A673 (cell line): ENCODE measurements around the gene PLIN4. TPM values are rescaled to one million over a fixed set of nuclear protein-coding genes. Genes with fewer than 3 reads are reported as not detected.

ENCODE experiments used
- BruUV-seq: library from RNA; stranded (reverse); fragments of 400-500 nt; replicated peaks from 2 replicates; lab custom pipeline; 2021; lab: Mats Ljungman, UMichigan
- CTCF ChIA-PET: fragments of 300-600 bp; sonication (Branson Sonifier 250); formaldehyde crosslinking; loops from one replicate; lab custom pipeline; 2022; ENCODE audit warnings: antibody characterized with exemption; lab: Charles Lee
- POLR2A ChIA-PET: fragments of 300-600 bp; sonication (Branson Sonifier 250); formaldehyde crosslinking; loops from one replicate; lab custom pipeline; 2022; ENCODE audit warnings: antibody characterized with exemption; ENCODE audit not compliant: low non-redundant PET; lab: Charles Lee
- DNase-seq: peaks from one replicate; pipeline ENCODE4 v3.0.0-alpha.2; 2015; ENCODE audit warnings: low spot score
- H3K27ac ChIP-seq: fragments of 200-600 bp; sonication (generic); 2 replicates; pipeline ENCODE4 v1.5.1; 2016; ENCODE audit warnings: mixed run types, low read depth, mild to moderate bottlenecking, mixed read lengths, antibody characterized with exemption, low read length; ENCODE audit not compliant: poor library complexity, severe bottlenecking
- H3K27me3 ChIP-seq: fragments of 200-600 bp; sonication (generic); replicated peaks from 2 replicates; pipeline ENCODE4 v1.6.1; 2017; ENCODE audit warnings: mixed run types, low read depth, mild to moderate bottlenecking, mixed read lengths, antibody characterized with exemption, low read length; ENCODE audit not compliant: insufficient read depth, poor library complexity
- H3K36me3 ChIP-seq: fragments of 200-600 bp; sonication (generic); 2 replicates; pipeline ENCODE4 v1.6.1; 2016; ENCODE audit warnings: mixed run types, mild to moderate bottlenecking, mixed read lengths, antibody characterized with exemption, low read length; ENCODE audit not compliant: insufficient read depth, poor library complexity, severe bottlenecking
- H3K4me1 ChIP-seq: fragments of 200-600 bp; sonication (generic); 2 replicates; pipeline ENCODE4 v1.6.1; 2017; ENCODE audit warnings: mixed run types, mild to moderate bottlenecking, mixed read lengths, antibody characterized with exemption, low read length; ENCODE audit not compliant: insufficient read depth, poor library complexity, severe bottlenecking
- H3K4me3 ChIP-seq: fragments of 200-600 bp; sonication (generic); 2 replicates; pipeline ENCODE4 v1.5.1; 2016; ENCODE audit warnings: low read depth, mixed run types, mild to moderate bottlenecking, mixed read lengths, low read length; ENCODE audit not compliant: poor library complexity, severe bottlenecking
- H3K9me3 ChIP-seq: fragments of 200-600 bp; sonication (generic); 2 replicates; pipeline ENCODE4 v1.6.1; 2016; ENCODE audit warnings: mixed run types, low read depth, mild to moderate bottlenecking, mixed read lengths, antibody characterized with exemption, low read length; ENCODE audit not compliant: poor library complexity, severe bottlenecking
- EZH2 ChIP-seq: fragments of 200-600 bp; sonication (generic); IDR thresholded peaks from 2 replicates; pipeline ENCODE4 v1.6.1; 2017; ENCODE audit warnings: borderline replicate concordance, low read depth, mild to moderate bottlenecking, mixed read lengths, antibody characterized with exemption, low read length; ENCODE audit not compliant: poor library complexity, severe bottlenecking
- intact Hi-C: fragments of 100-400 bp; cut with micrococcal nuclease; formaldehyde crosslinking; loops from one replicate; pipeline ENCODE4 v1.10.0; 2022; ENCODE audit not compliant: unreplicated experiment
- total RNA-seq: library from RNA; stranded (reverse); gene quantifications from 2 replicates; pipeline ENCODE4 v1.2.3, GENCODE V29; 2021
- TF ChIP-seq, protein P1 (sequence below): fragments of 300-800, 200-600 bp; sonication (generic); conservative IDR thresholded peaks from 2 replicates; pipeline ENCODE4 v1.5.1; 2017; ENCODE audit warnings: low read depth, mild to moderate bottlenecking, antibody characterized with exemption, low read length, moderate library complexity, mixed read lengths

Gene PLIN4
- total RNA-seq, 1 experiment from 2014 or later, result 1.0 TPM

DNA sequence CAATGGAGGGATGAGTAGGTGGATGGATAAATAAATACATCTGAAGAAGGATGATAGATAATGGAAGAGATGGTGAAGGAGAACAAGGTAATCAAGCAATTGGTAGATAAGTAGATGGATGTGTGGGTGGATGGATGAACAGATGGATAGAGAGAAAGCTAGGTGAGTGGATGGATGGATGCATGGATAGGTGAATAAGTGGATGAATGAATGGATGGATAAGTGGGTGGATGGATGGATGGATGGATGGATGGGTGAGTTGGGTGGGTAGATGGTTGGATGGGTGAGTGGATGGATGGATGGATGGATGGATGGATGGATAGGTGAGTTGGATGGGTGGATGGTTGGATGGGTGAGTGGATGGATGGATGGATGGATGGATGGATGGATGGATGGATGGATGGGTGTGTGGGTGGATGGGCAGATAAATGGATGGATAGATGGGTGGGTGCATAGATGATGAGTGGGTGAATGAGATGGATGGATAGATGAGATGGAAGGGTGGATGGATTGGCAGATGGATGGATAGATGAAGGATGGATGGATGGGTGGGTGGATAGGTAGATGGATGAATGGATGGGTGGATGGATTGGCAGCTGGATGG, 34.9 kb upstream of the PLIN4 start:
- H3K4me1 ChIP-seq, result no peaks in the 10 kb centered on the region
- ChIA-PET CTCF (no interaction called here), POLR2A (no interaction called here)
- no peak overlapping the region for H3K27ac ChIP-seq
- DNase-seq, result no peak
- no peaks in the 10 kb centered on the region for H3K27me3 ChIP-seq
- intact Hi-C loops, result no loop called here
- no peak overlapping the region for H3K4me3 ChIP-seq
- H3K36me3 ChIP-seq, result no peaks in the 10 kb centered on the region
- TF ChIP-seq, protein P1, sequence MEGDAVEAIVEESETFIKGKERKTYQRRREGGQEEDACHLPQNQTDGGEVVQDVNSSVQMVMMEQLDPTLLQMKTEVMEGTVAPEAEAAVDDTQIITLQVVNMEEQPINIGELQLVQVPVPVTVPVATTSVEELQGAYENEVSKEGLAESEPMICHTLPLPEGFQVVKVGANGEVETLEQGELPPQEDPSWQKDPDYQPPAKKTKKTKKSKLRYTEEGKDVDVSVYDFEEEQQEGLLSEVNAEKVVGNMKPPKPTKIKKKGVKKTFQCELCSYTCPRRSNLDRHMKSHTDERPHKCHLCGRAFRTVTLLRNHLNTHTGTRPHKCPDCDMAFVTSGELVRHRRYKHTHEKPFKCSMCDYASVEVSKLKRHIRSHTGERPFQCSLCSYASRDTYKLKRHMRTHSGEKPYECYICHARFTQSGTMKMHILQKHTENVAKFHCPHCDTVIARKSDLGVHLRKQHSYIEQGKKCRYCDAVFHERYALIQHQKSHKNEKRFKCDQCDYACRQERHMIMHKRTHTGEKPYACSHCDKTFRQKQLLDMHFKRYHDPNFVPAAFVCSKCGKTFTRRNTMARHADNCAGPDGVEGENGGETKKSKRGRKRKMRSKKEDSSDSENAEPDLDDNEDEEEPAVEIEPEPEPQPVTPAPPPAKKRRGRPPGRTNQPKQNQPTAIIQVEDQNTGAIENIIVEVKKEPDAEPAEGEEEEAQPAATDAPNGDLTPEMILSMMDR, result no peak
- no peak for TF ChIP-seq EZH2
- no peaks in the 10 kb centered on the region for H3K9me3 ChIP-seq
- no TSS peak for BruUV-seq

DNA sequence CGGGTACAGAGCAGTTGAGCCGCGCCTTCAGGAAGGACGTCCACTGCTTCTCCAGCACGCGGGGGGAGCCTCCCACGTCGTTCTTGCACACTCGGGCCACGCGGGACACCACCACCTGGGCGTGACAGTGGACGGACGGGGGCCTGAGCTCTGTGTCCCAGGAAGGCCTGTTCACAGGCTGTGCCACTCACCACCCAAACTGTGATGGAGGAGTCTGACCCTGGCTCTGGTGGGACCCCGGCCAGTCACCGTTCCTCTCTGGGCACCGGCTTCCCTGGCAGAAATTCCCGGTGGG, 34.2 kb upstream of the PLIN4 start:
- Histone ChIP-seq H3K36me3 (no peaks in the 10 kb centered on the region), H3K27me3 (no peaks in the 10 kb centered on the region), H3K4me3 (no peak overlapping the region), H3K4me1 (no peaks in the 10 kb centered on the region), H3K27ac (no peak overlapping the region), H3K9me3 (no peaks in the 10 kb centered on the region)
- CTCF ChIA-PET, result no interaction called here
- DNase-seq, result no peak
- BruUV-seq, result no TSS peak
- no peak for TF ChIP-seq EZH2
- TF ChIP-seq, protein P1, result no peak
- intact Hi-C loops, result no loop called here
- POLR2A ChIA-PET, result no interaction called here

DNA sequence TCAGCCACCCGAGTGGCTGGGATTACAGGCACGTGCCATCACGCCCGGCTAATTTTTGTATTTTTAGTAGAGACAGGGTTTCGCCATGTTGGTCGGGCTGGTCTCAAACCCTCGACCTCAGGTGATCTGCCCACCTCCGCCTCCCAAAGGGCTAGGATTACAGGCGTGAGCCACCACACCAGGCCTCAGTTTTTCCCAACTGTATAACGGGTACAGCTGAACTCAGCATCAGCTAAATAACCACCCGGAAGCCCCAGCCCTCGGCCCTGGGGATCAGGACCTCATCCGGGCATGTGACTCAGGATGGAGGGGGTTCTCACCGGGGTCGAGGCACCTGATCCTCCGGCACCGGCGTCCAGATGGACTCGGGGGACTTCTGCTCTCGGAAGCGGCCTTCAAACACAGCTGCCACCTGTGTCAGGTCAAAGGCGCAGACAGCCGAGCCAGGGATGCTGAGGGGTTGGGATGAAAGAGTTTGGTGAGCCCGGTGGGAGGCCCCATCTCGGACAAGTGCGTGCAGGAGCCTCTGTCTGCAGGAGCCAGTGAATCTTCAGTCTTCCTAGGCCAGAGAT, 32.3 kb upstream of the PLIN4 start:
- Histone ChIP-seq H3K27me3 (no peaks in the 10 kb centered on the region), H3K4me3 (no peak overlapping the region), H3K27ac (no peak overlapping the region), H3K4me1 (no peaks in the 10 kb centered on the region), H3K36me3 (no peaks in the 10 kb centered on the region), H3K9me3 (no peaks in the 10 kb centered on the region)
- ChIA-PET POLR2A (no interaction called here), CTCF (no interaction called here)
- no peak for TF ChIP-seq EZH2
- TF ChIP-seq, protein P1, result no peak
- DNase-seq, result no peak
- no TSS peak for BruUV-seq
- intact Hi-C loops, result no loop called here
